Measurements from ENCODE around the gene TMEM244.

GRCh38 chr6:129786548-129786947 lies 74.6 kb downstream of the TMEM244 start:
- TF ChIP-seq CTCF (IDR thresholded peaks at IDR 0.05) (no peak), ELF4 (CRISPR knock-in tag; IDR thresholded peaks at IDR 0.05; ENCODE audit: low read depth) (no peak)
